GM19455 (cell line): ENCODE data around the gene NPTX2.

ENCODE experiments used
- ATAC-seq: cut with Tn5 transposase; IDR thresholded peaks from one replicate; pipeline ENCODE4 v1.9.1; 2021; ENCODE audit not compliant: unreplicated experiment

Gene NPTX2

GRCh38 chr7:98653601-98654310 is 36.7 kb downstream of the NPTX2 start:
- no peak for ATAC-seq

- ATAC-seq = no peak
Observed at GRCh38 chr7:98654524-98655272, 37.6 kb downstream of the NPTX2 start.

GRCh38 chr7:98655611-98656010 is 38.5 kb downstream of the NPTX2 start:
- ATAC-seq = no peak

GRCh38 chr7:98656899-98657298 is 39.8 kb downstream of the NPTX2 start:
- ATAC-seq = no peak

GRCh38 chr7:98657736-98658135 is 40.7 kb downstream of the NPTX2 start:
- ATAC-seq = no peak

- no peak for ATAC-seq
Observed at GRCh38 chr7:98659756-98660155, 42.7 kb downstream of the NPTX2 start.

- no peak for ATAC-seq
Observed at GRCh38 chr7:98661607-98662006, 44.5 kb downstream of the NPTX2 start.

GRCh38 chr7:98662289-98662688 is 45.2 kb downstream of the NPTX2 start:
- ATAC-seq = no peak

- no peak for ATAC-seq
Observed at GRCh38 chr7:98664882-98665281, 47.8 kb downstream of the NPTX2 start.

- no peak for ATAC-seq
Observed at GRCh38 chr7:98668255-98668654, 51.2 kb downstream of the NPTX2 start.

GRCh38 chr7:98669329-98670000 is 52.4 kb downstream of the NPTX2 start:
- no peak for ATAC-seq

- no peak for ATAC-seq
Observed at GRCh38 chr7:98670186-98670585, 53.1 kb downstream of the NPTX2 start.

- no peak for ATAC-seq
Observed at GRCh38 chr7:98671733-98672331, 54.7 kb downstream of the NPTX2 start.

GRCh38 chr7:98674461-98674860 is 57.4 kb downstream of the NPTX2 start:
- ATAC-seq = no peak

- no peak for ATAC-seq
Observed at GRCh38 chr7:98674881-98675280, 57.8 kb downstream of the NPTX2 start.

- no peak for ATAC-seq
Observed at GRCh38 chr7:98678215-98678614, 61.1 kb downstream of the NPTX2 start.
